GM12874 (cell line): ENCODE data around the gene PRDM11.

ENCODE experiments used
- TF ChIP-seq, protein P1 (sequence below): IDR thresholded peaks from 2 replicates; pipeline ENCODE4 v1.5.1; 2011; ENCODE audit warnings: low read depth, mild to moderate bottlenecking, control low read depth, low read length, moderate library complexity; ENCODE audit not compliant: insufficient read depth

PRDM11 gene

DNA sequence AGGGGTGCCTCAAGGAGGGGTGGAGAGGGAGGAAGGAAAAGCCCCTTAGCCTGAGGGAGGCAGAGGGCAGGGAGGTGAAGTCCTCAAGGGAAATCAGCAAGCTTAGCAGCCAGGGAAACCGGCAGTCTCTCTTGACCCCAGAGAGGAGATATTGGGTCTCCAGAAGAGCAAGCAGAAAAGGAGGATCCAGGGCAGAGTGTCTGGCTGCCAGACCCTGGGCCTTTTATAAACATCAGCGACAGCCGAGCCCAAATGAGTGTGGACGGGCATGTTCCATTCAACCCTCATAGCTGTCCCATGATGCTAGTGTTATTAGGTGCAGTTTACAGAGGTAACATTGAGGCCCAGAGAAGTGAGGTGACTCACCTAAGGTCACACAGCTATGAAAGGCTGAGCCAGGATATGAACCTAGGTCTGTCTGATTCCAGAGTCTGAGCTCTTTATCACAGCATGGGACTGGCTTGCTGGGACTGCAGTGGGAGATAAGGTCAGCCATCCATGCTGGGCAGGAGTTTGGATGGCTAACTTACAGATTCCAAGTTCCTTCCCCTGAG lies 9.3 kb downstream of the PRDM11 start:
- TF ChIP-seq, protein P1, sequence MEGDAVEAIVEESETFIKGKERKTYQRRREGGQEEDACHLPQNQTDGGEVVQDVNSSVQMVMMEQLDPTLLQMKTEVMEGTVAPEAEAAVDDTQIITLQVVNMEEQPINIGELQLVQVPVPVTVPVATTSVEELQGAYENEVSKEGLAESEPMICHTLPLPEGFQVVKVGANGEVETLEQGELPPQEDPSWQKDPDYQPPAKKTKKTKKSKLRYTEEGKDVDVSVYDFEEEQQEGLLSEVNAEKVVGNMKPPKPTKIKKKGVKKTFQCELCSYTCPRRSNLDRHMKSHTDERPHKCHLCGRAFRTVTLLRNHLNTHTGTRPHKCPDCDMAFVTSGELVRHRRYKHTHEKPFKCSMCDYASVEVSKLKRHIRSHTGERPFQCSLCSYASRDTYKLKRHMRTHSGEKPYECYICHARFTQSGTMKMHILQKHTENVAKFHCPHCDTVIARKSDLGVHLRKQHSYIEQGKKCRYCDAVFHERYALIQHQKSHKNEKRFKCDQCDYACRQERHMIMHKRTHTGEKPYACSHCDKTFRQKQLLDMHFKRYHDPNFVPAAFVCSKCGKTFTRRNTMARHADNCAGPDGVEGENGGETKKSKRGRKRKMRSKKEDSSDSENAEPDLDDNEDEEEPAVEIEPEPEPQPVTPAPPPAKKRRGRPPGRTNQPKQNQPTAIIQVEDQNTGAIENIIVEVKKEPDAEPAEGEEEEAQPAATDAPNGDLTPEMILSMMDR = no peak

DNA sequence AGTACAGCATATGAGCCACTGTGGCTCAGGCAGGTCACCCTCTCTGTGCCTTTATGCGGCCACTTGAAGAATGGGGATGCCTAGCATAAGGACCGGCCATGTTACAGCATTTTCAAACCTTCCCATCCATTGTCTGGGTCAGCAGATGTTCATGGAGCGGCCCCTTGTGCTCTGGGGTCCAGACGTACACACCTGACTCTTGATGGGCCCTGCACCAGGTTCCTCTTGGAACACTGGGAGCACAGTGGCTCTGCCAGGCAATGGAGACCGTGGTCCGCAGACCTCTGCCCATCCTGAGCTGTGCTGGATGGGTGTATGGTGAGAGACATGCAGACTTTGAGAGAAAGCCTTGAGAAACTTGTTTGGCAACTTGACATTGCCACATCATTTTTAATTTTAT lies 9.8 kb downstream of the PRDM11 start:
- TF ChIP-seq, protein P1 = no peak

DNA sequence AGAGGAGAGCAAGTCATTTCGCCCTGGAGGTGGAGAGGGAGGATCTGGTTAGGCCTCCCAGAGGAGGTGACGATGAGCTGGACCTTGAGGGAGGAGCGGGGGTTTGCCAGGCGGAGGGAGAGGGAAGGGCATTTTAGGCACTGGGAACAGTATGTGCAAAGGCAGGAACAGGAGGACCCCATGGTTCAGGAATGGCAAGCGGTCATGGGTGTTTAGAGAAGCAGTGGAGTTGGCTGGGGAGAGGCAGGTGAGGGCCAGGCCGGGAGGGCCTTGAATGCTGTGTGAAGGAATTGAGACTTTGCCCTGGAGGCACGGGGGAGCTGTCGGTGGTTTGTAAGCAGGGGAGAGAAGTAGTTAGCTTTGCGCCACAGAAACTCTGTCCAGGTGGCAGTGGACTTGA lies 10.3 kb downstream of the PRDM11 start:
- TF ChIP-seq, protein P1 = no peak

DNA sequence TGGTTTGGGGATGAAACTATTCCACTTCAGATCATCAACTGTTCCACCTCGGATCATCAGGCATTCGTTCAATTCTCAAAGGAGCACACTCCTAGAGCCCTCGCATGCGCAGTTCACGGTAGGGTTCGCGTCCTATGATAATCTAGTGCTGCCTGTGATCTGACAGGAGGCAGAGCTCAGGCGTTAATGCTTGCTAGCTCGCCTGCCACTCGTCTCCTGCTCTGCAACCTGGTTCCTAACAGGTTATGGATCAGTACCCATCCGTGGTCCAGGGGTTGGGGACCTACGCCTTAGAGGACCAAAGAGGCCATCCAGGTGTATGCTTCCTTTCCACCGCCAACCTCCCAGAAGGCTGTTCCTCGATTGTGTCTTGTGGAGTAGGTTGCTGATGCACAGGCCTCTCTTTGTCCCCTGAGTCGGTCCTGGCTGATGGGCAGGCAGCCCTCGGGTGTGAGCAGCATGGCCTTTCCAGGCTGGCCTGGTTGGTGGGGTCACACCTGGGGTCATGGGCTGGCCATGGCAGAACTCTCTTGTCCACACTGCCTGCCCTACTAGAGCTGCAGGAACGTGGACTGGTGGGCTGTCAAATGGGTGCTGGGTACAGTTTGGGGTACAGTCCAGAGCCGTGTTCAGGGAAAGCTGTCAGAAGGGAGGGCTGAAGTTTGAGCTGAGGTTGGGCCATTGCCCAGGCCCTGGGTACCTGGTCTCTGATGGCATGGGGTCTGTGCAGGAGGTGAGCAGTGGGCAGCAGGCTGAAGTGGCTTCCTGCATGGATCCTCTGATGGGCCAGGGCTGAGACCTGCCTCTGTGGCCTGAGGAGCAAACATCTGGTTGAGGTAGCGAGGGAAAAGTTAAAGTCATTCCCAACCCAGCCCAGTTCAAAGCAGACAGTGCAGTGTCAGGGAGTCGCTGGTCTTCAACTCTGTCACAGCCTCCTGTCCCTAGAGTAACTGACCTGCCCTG lies 11.1 kb downstream of the PRDM11 start:
- TF ChIP-seq, protein P1 = no peak

DNA sequence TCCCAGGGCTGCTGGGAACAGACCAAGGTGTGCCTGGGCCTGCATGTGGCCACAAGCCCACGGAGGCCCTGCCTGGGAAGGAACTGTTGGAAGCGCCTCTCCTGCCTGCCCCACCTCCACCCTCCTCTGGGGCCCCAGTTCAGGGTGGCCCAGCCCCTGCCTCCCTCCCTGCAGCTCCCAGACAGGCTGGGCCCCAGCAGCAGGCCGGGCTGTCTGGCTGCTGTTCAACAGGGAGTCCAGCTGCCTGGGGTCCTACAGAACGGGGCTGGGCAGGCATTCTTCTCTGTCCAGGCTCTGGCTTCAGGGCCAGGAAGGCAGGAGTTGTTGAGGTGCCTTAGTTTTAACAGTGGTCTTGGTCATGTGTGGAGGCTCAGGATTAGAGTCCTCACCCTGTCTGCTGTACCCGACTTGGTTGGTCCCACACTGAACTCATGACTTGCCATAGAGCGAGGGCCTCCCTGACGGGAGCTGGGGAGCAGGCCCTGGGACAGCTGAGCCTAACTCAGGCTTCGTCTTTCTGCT lies 11.8 kb downstream of the PRDM11 start:
- TF ChIP-seq, protein P1 = no peak

DNA sequence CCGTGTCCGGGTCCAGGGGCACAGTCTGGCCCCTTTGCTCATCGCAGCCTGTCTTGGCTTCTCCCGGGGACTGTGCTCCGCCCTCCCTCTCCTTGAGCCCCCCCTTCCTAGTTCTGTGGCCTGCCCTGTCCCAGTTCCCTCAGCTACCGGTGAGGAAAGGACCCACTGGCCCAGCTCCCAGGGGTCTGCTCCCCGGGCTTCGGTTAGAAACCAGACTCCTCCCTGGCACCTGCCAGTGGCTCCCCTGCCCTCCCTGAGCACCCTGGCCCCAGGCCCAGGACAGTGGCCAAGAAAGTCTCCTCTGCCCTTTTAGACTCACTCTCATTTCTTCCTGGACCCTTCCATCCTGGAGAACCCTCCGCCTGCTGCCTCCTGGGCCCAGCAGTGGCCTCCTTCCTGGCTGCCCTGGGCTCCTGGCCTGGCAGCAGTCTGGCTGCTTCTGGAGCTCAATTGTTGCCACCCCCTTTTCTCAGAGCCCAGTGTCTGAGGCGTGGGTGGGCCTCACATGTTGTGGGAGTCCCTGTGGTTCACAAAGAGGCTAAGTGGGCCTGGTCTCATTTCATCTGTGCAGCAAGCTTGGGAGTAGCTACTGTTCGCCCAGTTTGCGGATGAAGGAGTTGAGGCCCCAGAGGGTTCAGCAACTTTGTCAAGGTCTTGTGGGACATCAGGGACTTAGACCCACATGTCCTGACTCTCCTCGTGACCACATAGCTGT lies 12.6 kb downstream of the PRDM11 start:
- TF ChIP-seq, protein P1 = no peak

DNA sequence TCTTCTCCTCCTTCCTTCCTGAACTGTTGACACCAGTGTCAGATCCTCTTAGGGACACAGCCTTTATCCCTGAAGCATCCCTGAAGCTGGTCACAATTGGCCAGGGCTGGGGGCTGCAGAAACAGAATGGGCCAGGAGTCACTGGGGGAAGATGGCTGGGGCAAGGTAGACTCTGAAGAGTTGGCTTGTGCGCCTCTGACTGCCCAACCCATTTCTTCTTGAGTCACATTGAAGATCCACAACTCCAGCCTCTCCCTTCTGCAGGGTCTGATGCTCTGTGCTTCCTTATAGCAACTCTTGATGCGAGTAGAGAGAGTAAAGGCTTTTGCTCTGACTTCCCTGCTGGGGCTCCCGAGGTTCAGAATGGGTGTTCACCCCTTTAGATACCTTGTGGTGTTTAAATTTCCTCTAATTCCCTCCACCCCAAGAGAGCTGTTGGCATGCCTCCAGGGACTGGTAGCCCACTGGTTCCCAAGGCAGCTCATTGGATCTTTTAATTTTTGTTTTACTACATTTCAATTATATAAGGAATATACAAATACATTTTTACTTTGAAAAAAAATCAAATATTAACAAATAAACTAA lies 13.4 kb downstream of the PRDM11 start:
- TF ChIP-seq, protein P1 = no peak
